PC-9 (cell line): ENCODE measurements around the gene PBX4. TPM values are rescaled to one million over a fixed set of nuclear protein-coding genes. Genes with fewer than 3 reads are reported as not detected.
A peak's percentile ranks its signal among the peaks of the same experiment; 100 is the strongest.

Experiments
- BruUV-seq: library from RNA; stranded (reverse); fragments of 400-500 nt; replicated peaks from 2 replicates; lab custom pipeline; 2021; lab: Mats Ljungman, UMichigan
- CTCF ChIA-PET: fragments of 300-600 bp; sonication (Branson Sonifier 250); formaldehyde crosslinking; loops from one replicate; lab custom pipeline; 2022; ENCODE audit warnings: antibody characterized with exemption; lab: Charles Lee
- POLR2A ChIA-PET: fragments of 300-600 bp; sonication (Branson Sonifier 250); formaldehyde crosslinking; loops from one replicate; lab custom pipeline; 2022; ENCODE audit warnings: antibody characterized with exemption; ENCODE audit not compliant: unreplicated experiment; lab: Charles Lee
- DNase-seq, 2 experiments: peaks; one replicate each; pipeline versions ENCODE4 v3.0.0 to v3.0.0-alpha.2; 2015 to 2022; ENCODE audit warnings: mixed read lengths in 1 of 2
- H2AFZ ChIP-seq: fragments of 200-600 bp; sonication (generic); 2 replicates; pipeline ENCODE4 v1.8.1; 2017; ENCODE audit warnings: antibody characterized with exemption
- H3F3A ChIP-seq: fragments of 200-600 bp; sonication (generic); 2 replicates; pipeline ENCODE4 v1.8.1; 2017; ENCODE audit warnings: antibody characterized with exemption, mild to moderate bottlenecking, low read depth; ENCODE audit not compliant: insufficient read depth
- H3K27ac ChIP-seq: fragments of 200-600 bp; sonication (generic); 2 replicates; pipeline ENCODE4 v1.6.1; 2016; ENCODE audit warnings: mixed run types
- H3K27me3 ChIP-seq: fragments of 200-600 bp; sonication (generic); 2 replicates; pipeline ENCODE4 v1.6.1; 2016; ENCODE audit warnings: low read depth, mixed run types; ENCODE audit not compliant: insufficient read depth
- H3K36me3 ChIP-seq: fragments of 200-600 bp; sonication (generic); 2 replicates; pipeline ENCODE4 v1.6.1; 2016; ENCODE audit warnings: low read depth, mixed run types
- H3K4me1 ChIP-seq: fragments of 200-600 bp; sonication (generic); replicated peaks from 2 replicates; pipeline ENCODE4 v1.6.1; 2016; ENCODE audit warnings: mixed run types; ENCODE audit not compliant: insufficient read depth
- H3K4me2 ChIP-seq: fragments of 200-600 bp; sonication (generic); 2 replicates; pipeline ENCODE4 v1.6.1; 2017; ENCODE audit warnings: mixed run types
- H3K4me3 ChIP-seq: fragments of 200-600 bp; sonication (generic); 2 replicates; pipeline ENCODE4 v1.6.1; 2016; ENCODE audit warnings: mixed run types
- H3K79me2 ChIP-seq: fragments of 200-600 bp; sonication (generic); 2 replicates; pipeline ENCODE4 v1.6.1; 2017; ENCODE audit warnings: low read depth, mixed run types
- H3K9me2 ChIP-seq: fragments of 200-600 bp; sonication (generic); 2 replicates; pipeline ENCODE4 v1.8.1; 2017; ENCODE audit warnings: mild to moderate bottlenecking; ENCODE audit not compliant: insufficient read depth
- H3K9me3 ChIP-seq: fragments of 200-600 bp; sonication (generic); 2 replicates; pipeline ENCODE4 v1.8.1; 2016; ENCODE audit warnings: low read depth; ENCODE audit not compliant: insufficient read depth
- H4K20me1 ChIP-seq: fragments of 200-600 bp; sonication (generic); 2 replicates; pipeline ENCODE4 v1.8.1; 2017; ENCODE audit not compliant: insufficient read depth
- CTCF ChIP-seq: fragments of 200-600 bp; sonication (generic); conservative IDR thresholded peaks from 2 replicates; pipeline ENCODE4 v1.6.1; 2017; ENCODE audit warnings: mixed run types, antibody characterized with exemption, mild to moderate bottlenecking, moderate library complexity
- EZH2 ChIP-seq: fragments of 200-600 bp; sonication (generic); IDR thresholded peaks from 2 replicates; pipeline ENCODE4 v1.8.0; 2017; ENCODE audit warnings: antibody characterized with exemption, low read depth
- intact Hi-C: fragments of 100-400 bp; cut with micrococcal nuclease; formaldehyde crosslinking; loops from one replicate; pipeline ENCODE4 v1.10.0; 2022; ENCODE audit not compliant: unreplicated experiment
- total RNA-seq: library from RNA; stranded (reverse); gene quantifications from 2 replicates; pipeline ENCODE4 v1.2.3, GENCODE V29; 2021

The PBX4 gene
- total RNA-seq, 1 experiment from 2014 or later: 5.7 TPM

DNA sequence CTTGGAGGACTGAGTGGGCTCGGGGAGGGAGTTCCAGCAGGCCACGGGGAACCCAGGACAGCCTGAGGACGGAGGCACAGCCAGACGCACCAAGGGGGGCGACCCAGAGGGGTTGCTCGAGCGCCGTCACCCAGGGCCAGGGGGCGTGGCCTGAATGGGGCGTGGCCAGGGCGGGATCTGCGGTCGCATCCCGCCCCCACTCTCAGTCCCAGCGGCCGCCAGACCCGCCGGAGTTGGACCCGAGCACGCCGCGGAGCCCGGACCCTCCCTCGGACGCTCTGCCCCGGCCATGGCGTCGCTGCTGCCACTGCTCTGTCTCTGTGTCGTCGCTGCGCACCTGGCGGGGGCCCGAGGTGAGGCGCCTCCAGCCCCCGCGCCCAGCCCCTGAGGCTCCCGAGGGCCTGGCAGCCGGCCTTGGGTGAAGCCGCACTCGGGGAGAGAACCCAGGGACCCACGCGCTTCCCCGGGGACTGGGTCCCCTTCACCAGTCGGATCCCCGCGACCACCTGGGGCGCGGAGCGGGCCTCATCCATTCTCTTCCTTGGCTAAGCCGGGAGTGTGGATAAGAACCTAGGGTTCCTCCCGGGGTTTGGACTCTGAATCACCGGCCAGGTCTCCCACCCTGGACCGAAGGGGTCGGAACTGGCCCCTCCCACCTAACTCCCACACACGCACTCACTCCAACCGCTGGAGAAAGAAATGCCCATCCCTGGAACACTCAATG lies 80.3 kb downstream of the PBX4 start, which contains the start of gene CILP2:
CILP2 (plus strand) TSS at position 205 of the 724 bp plus-strand sequence; CDS start at position 290, 85 bp downstream.
- intact Hi-C loops: loop anchor here (10.0 kb wide), 1 partner anchor 237 kb away; no protein-coding TSS in a partner anchor
- Histone ChIP-seq H2AFZ (no peak within 1 kb of the TSS), H4K20me1 (no peaks in the 10 kb centered on the region), H3K4me2 (peak within 1 kb of the TSS; percentile 68), H3K4me3 (peak within 1 kb of the TSS; percentile 37; the same call in 1 of the 2 replicates), H3K9me3 (no peaks in the 10 kb centered on the region), H3K27me3 (no peaks in the 10 kb centered on the region), H3K9me2 (no peaks in the 10 kb centered on the region), H3F3A (peaks cover 35% of the 10 kb centered on the region; the same call in 1 of the 2 replicates), H3K4me1 (no peaks in the 10 kb centered on the region), H3K36me3 (no peaks in the 10 kb centered on the region), H3K79me2 (no peaks in the 10 kb centered on the region), H3K27ac (no peak within 1 kb of the TSS)
- CTCF ChIA-PET: no interaction called here
- no TSS peak for BruUV-seq
- no peak for TF ChIP-seq CTCF
- TF ChIP-seq EZH2: no peak
- POLR2A ChIA-PET: no interaction called here
- DNase-seq: peak in 1 of 2 experiments; percentile 56

DNA sequence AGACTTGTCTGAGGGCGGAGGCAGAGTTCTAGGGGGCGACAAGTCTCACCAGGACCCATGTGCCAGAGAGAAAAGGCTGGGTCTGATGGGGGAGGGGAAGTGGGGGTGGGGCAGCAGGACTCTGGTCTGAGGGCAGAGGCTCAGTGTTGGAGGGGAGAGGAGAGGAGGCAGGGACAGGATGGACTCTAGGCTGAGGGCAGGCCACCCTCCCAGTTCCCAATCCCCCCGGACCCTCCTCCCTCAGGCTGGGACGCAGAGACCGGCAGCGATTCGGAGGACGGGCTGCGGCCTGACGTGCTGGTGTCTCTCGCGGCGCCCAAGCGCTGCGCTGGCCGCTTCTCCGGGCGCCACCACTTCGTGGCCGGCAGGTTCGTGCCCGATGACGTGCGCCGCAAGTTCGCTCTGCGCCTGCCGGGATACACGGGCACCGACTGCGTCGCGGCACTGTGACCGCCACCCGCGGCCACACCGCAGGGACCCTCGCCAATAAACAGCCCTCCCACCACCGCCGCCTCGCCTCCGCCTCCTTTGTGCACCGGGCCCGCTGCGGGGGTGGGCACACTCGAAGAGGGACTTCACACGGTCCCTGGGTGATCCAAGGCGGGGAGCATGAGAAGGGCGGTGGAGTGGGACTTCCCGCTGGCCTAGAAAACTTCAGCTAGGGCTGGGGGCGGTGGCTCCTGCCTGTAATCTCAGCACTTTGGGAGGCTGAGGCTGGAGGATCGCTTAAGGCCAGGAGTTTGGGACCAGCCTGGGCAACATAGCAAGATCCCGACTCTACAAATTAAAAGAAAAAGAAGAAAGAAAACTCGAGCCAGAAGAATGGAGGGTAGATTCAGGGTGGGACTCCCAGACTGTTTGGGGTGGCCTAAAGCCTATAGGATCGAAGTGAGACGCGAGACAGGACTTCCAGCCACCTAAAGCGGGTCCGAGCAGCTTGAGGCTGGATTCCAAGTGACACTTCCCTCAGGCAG lies 81.1 kb downstream of the PBX4 start:
- Histone ChIP-seq H3K9me3 (no peaks in the 10 kb centered on the region), H4K20me1 (no peaks in the 10 kb centered on the region), H2AFZ (no peak overlapping the region), H3K4me3 (no peak overlapping the region), H3K4me1 (no peaks in the 10 kb centered on the region), H3K4me2 (peak overlapping the region; percentile 68), H3K27ac (no peak overlapping the region), H3K36me3 (no peaks in the 10 kb centered on the region), H3K79me2 (no peaks in the 10 kb centered on the region), H3K27me3 (no peaks in the 10 kb centered on the region), H3K9me2 (no peaks in the 10 kb centered on the region), H3F3A (peaks cover 43% of the 10 kb centered on the region; the same call in 1 of the 2 replicates)
- intact Hi-C loops: loop anchor here (10.0 kb wide), 1 partner anchor 237 kb away; no protein-coding TSS in a partner anchor
- no TSS peak for BruUV-seq
- ChIA-PET POLR2A (no interaction called here), CTCF (no interaction called here)
- no peak for DNase-seq
- no peak for TF ChIP-seq CTCF
- no peak for TF ChIP-seq EZH2
